Measurements from ENCODE around the gene HS2ST1. TPM values are rescaled to one million over a fixed set of nuclear protein-coding genes. Genes with fewer than 3 reads are reported as not detected.
"Not testable (repeated sequence)": the region's sequence is repeated elsewhere in the genome, so short reads cannot be mapped to it uniquely, and the experiment has no call there.

The HS2ST1 gene
- total RNA-seq, 1 donor from 2014 or later = 12.1 TPM

DNA sequence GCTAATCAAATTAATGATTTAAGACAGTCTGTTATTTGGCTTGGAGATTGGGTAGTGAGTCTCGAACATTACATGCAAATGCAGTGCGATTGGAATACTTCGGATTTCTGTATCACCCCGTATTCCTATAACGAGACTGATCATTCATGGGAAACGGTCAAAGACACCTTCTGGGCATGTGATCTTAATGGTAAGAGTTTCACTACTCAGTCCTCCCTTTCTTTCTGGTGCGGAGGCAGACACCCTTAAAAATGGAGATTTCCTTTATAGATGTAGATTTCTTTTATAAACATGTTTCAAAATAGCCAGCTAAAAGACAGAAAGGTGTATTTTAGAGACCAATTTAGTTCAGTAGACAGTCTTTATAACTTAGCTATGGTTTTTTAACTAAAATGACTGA, 74.4 kb downstream of the HS2ST1 start:
- Mint-ChIP-seq H3K27ac (no peak overlapping the region), H3K4me3 (no peak overlapping the region), H3K27me3 (ENCODE audit: insufficient read depth) (no peaks in the 10 kb centered on the region), H3K9me3 (no peaks in the 10 kb centered on the region), H3K4me1 (ENCODE audit: low read depth) (peaks cover 4% of the 10 kb centered on the region), H3K36me3 (ENCODE audit: low read depth) (no peaks in the 10 kb centered on the region)
- intact Hi-C loops (cut with micrococcal nuclease) = no loop called here
- DNase-seq (ENCODE audit: low spot score) = no peak

DNA sequence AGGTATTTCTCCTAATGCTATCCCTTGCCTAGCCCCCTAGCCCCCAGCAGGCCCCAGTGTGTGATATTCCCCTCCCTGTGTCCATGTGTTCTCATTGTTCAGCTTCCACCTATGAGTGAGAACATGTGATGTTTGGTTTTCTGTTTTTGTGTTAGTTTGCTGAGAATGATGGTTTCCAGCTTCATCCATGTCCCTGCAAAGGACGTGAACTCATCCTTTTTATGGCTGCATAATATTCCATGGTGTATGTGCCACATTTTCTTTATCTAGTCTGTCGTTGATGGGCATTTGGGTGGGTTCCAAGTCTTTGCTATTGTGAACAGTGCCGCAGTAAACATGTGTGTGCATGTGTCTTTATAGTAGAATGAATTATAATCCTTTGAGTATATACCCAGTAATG, 75.3 kb downstream of the HS2ST1 start:
- H3K27ac Mint-ChIP-seq; DNase-seq (ENCODE audit: low spot score); H3K4me3 Mint-ChIP-seq; H3K27me3 Mint-ChIP-seq (ENCODE audit: insufficient read depth); H3K9me3 Mint-ChIP-seq; H3K4me1 Mint-ChIP-seq (ENCODE audit: low read depth); intact Hi-C loops (cut with micrococcal nuclease); H3K36me3 Mint-ChIP-seq (ENCODE audit: low read depth): not testable (repeated sequence)

DNA sequence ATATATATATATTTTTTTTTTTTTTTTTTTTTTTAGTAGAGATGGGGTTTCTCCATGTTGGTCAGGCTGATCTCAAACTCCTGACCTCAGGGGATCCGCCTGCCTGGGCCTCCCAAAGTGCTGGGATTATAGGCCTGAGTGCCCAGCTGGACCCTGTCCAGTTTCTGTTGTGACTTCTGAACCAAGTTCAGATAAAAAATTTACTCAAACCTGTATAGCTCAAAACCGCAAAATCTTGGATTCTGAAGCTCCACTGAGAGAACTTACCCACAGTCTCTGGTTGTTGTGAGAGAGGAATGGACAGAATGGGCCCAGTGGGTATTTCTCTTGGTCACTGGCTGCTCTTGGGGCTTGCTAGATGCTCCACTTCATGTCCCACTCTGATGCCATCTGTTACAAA, 76.4 kb downstream of the HS2ST1 start:
- no peak for DNase-seq (ENCODE audit: low spot score)
- no peaks in the 10 kb centered on the region for H3K36me3 Mint-ChIP-seq (ENCODE audit: low read depth)
- no peaks in the 10 kb centered on the region for H3K27me3 Mint-ChIP-seq (ENCODE audit: insufficient read depth)
- no peaks in the 10 kb centered on the region for H3K9me3 Mint-ChIP-seq
- H3K4me3 Mint-ChIP-seq = no peak overlapping the region
- no peak overlapping the region for H3K27ac Mint-ChIP-seq
- peaks cover 4% of the 10 kb centered on the region for H3K4me1 Mint-ChIP-seq (ENCODE audit: low read depth)
- intact Hi-C loops (cut with micrococcal nuclease) = no loop called here

DNA sequence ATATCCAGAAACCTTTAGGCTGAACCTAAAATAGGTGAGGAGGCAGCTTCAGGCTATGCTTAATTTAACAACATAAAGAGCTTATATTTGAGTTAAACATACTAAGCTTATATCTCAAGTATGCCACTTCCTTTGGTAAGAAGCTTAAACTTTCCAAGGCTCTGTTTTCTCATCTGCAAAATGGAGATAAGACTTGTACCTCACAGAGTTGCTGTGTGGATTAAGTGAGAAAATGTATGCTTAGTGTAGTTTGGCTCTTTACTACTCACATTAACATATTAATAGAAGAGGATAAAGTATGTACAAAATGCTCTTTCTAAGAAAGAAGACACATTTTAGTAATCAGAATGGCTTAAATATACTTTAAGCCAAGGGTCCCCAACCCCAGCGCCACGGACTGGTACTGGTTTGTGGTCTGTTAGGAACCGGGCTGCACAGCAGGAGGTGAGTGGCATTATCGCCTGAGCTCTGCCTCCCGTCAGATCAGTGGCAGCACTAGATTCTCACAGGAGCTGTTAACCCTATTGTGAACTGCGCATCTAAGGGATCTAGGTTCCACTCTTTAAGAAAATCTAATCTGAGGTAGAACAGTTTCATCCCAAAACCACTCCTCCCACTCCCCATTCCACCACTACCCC, 77.2 kb downstream of the HS2ST1 start:
- intact Hi-C loops (cut with micrococcal nuclease) = no loop called here

DNA sequence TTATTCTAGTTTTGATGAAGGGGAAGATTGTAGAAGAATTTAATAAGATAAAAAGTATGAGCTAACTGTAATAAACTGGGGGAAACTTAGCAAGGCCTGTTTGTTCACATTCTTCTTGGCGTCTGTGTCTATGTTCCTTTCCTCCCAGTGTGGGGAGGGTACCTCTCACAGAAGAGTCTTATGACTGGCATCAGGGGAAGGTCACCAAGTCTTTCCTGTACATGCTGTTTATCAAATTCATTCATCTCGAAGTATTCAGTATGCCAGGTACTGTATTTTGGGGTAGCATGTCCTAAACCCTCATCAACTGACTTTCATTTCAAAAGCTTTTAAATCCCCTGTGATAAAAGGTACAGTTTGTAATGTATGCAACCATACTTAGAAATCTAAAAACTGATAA, 78.4 kb downstream of the HS2ST1 start:
- intact Hi-C loops (cut with micrococcal nuclease) = no loop called here
- H3K4me3 Mint-ChIP-seq = no peak overlapping the region
- no peaks in the 10 kb centered on the region for H3K27me3 Mint-ChIP-seq (ENCODE audit: insufficient read depth)
- no peaks in the 10 kb centered on the region for H3K4me1 Mint-ChIP-seq (ENCODE audit: low read depth)
- no peak for DNase-seq (ENCODE audit: low spot score)
- H3K9me3 Mint-ChIP-seq = no peaks in the 10 kb centered on the region
- H3K27ac Mint-ChIP-seq = no peak overlapping the region
- no peaks in the 10 kb centered on the region for H3K36me3 Mint-ChIP-seq (ENCODE audit: low read depth)

More for the DNA sequence above, 77.2 kb downstream of the HS2ST1 start:
- Mint-ChIP-seq H3K4me1 (ENCODE audit: low read depth) (peaks cover 4% of the 10 kb centered on the region), H3K27ac (no peak overlapping the region), H3K9me3 (no peaks in the 10 kb centered on the region), H3K36me3 (ENCODE audit: low read depth) (no peaks in the 10 kb centered on the region), H3K4me3 (no peak overlapping the region), H3K27me3 (ENCODE audit: insufficient read depth) (no peaks in the 10 kb centered on the region)
- no peak for DNase-seq (ENCODE audit: low spot score)

DNA sequence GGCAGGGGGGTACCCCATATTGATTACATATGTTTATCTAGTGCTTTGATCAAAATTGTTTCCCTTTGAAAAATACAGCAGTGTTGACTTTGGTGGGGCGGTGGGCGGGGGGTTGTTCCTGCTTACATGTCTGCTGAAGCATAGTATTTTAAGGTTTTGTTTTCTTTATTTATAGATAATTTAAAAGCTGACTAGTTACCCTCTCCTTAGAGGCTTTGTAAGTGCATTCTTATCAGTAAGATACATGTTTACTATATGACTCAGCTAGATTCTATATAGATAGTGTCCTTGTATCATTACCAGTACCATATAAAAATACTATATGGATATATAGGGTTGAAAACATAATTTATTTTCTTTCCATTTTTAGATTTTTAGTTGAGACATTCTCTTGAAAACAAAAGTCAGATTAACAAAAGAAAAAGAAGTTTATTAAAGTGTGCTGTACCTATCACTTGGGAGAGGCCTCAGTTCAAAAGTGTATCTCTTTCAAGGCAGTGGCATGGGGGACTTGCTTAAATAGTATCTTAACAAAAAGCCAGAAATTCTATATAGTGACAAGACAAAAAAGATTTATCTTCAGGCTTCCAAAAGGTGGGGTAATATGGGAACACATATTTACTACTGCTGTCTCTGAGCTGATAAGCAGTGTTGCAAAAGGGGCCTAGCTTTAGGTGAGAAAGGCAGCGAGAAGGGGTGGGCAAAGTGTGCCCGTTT, 79.0 kb downstream of the HS2ST1 start:
- no peak overlapping the region for H3K4me3 Mint-ChIP-seq
- no peaks in the 10 kb centered on the region for H3K9me3 Mint-ChIP-seq
- H3K4me1 Mint-ChIP-seq (ENCODE audit: low read depth) = no peaks in the 10 kb centered on the region

DNA sequence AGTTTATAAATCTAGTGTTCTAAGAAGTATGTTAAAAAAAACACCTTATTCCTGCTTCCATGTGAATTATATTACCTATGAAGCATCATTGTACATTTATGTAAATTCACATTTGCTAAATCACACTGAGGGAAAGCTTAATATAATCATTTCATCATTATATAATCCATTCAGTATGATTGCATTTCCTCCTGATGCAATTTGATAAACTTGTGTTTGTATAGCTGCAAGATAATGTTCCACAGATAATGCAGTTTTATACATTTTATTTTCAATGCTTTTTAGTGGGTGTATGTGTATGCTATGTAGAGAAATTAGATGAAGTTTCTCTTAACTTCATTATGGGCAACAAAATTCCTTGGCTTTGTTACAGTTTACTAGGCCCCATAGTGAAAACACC, 79.6 kb downstream of the HS2ST1 start:
- no peak overlapping the region for H3K27ac Mint-ChIP-seq
- H3K27me3 Mint-ChIP-seq (ENCODE audit: insufficient read depth) = no peaks in the 10 kb centered on the region
- no peaks in the 10 kb centered on the region for H3K9me3 Mint-ChIP-seq
- H3K4me1 Mint-ChIP-seq (ENCODE audit: low read depth) = no peaks in the 10 kb centered on the region
- no peak overlapping the region for H3K4me3 Mint-ChIP-seq
- no peak for DNase-seq (ENCODE audit: low spot score)
- no peaks in the 10 kb centered on the region for H3K36me3 Mint-ChIP-seq (ENCODE audit: low read depth)
- intact Hi-C loops (cut with micrococcal nuclease) = no loop called here

More for the DNA sequence above, 79.0 kb downstream of the HS2ST1 start:
- Mint-ChIP-seq H3K36me3 (ENCODE audit: low read depth) (no peaks in the 10 kb centered on the region), H3K27ac (no peak overlapping the region), H3K27me3 (ENCODE audit: insufficient read depth) (no peaks in the 10 kb centered on the region)
- DNase-seq (ENCODE audit: low spot score) = no peak
- intact Hi-C loops (cut with micrococcal nuclease) = no loop called here

DNA sequence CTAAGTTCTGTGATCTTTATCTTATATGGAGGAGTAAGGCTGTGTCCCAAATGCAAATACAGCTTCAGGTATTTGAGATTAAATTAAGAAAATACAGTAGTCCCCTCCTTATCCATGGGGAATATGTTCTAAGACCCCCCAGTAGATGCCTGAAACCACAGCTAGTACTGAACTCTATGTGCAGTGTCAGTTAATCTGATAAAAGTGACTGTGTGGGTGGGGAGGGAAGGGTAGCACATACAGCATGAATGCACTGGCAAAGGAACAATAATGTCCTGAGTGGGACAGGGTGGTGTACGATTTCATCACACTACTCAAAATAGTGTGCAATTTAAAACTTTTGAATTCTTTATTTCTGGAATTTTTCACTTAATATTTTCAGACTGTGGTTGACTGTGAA, 83.1 kb downstream of the HS2ST1 start:
- H3K9me3 Mint-ChIP-seq = no peaks in the 10 kb centered on the region
- no peak overlapping the region for H3K4me3 Mint-ChIP-seq
- intact Hi-C loops (cut with micrococcal nuclease) = no loop called here
- no peak overlapping the region for H3K27ac Mint-ChIP-seq
- no peak for DNase-seq (ENCODE audit: low spot score)
- no peaks in the 10 kb centered on the region for H3K36me3 Mint-ChIP-seq (ENCODE audit: low read depth)
- H3K4me1 Mint-ChIP-seq (ENCODE audit: low read depth) = no peaks in the 10 kb centered on the region
- H3K27me3 Mint-ChIP-seq (ENCODE audit: insufficient read depth) = no peaks in the 10 kb centered on the region

DNA sequence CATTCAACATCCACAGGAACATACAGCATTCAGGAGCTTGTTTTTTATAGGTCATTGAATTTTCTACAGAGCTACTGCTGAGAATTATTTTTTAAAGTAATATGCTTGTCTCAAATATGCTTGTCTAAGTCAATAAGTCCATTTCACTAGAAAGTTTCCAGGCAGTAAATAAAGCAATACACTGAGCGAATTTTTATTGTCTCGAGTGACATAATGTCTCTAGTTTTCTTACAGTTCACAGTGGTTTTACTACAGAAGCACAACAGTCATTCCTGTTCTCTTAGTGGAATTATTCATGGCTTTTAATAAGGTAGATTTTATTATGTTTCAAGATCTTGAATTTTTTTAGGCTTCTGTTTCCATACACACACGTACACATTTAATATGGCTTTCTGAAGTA, 83.8 kb downstream of the HS2ST1 start:
- Mint-ChIP-seq H3K27ac (no peak overlapping the region), H3K36me3 (ENCODE audit: low read depth) (no peaks in the 10 kb centered on the region), H3K27me3 (ENCODE audit: insufficient read depth) (no peaks in the 10 kb centered on the region), H3K4me3 (no peak overlapping the region), H3K9me3 (no peaks in the 10 kb centered on the region), H3K4me1 (ENCODE audit: low read depth) (no peaks in the 10 kb centered on the region)
- intact Hi-C loops (cut with micrococcal nuclease) = no loop called here
- DNase-seq (ENCODE audit: low spot score) = no peak

DNA sequence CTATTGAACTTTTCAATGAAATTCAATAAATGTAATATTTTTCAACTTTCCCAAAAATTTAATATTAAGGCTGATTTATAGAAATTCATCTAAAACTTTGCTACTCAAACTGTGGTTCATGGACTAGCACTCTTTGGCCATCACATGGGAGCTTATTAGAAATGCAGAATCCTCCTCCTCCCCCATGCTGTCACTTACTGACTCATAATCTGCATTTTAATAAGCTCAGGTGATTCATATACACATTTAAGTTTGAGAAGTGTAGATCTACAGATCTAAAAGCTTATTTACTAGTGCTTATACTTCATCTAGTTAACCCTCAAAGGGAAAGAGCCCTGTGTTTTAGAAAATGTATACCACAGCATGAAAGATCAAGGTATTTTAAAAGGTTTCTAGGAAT, 84.3 kb downstream of the HS2ST1 start:
- H3K9me3 Mint-ChIP-seq = no peaks in the 10 kb centered on the region
- DNase-seq (ENCODE audit: low spot score) = no peak
- intact Hi-C loops (cut with micrococcal nuclease) = no loop called here
- no peak overlapping the region for H3K27ac Mint-ChIP-seq
- H3K4me3 Mint-ChIP-seq = no peak overlapping the region
- H3K4me1 Mint-ChIP-seq (ENCODE audit: low read depth) = no peaks in the 10 kb centered on the region
- H3K27me3 Mint-ChIP-seq (ENCODE audit: insufficient read depth) = no peaks in the 10 kb centered on the region
- H3K36me3 Mint-ChIP-seq (ENCODE audit: low read depth) = no peaks in the 10 kb centered on the region

DNA sequence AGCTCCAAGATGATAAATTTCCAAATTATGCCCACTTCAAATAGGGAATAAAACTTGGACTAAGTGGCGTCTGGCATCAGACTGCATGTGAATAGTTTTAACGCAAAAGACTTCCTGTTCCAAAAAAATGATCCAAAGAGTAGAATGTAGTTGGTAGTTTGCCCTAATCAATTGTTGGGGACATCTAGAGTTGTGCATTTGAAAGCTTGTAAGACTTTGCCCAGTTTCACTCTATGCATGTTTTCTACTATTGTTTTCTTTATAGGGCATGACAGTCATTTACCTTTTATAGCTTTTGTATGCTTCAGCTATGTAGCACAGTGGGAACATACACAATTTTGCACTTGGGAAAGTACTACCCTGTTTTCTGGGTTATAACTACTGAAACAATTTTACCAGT, 86.0 kb downstream of the HS2ST1 start:
- intact Hi-C loops (cut with micrococcal nuclease) = no loop called here
- H3K36me3 Mint-ChIP-seq (ENCODE audit: low read depth) = no peaks in the 10 kb centered on the region
- H3K4me3 Mint-ChIP-seq = no peak overlapping the region
- no peaks in the 10 kb centered on the region for H3K27me3 Mint-ChIP-seq (ENCODE audit: insufficient read depth)
- H3K9me3 Mint-ChIP-seq = no peaks in the 10 kb centered on the region
- no peak for DNase-seq (ENCODE audit: low spot score)
- no peaks in the 10 kb centered on the region for H3K4me1 Mint-ChIP-seq (ENCODE audit: low read depth)
- no peak overlapping the region for H3K27ac Mint-ChIP-seq

DNA sequence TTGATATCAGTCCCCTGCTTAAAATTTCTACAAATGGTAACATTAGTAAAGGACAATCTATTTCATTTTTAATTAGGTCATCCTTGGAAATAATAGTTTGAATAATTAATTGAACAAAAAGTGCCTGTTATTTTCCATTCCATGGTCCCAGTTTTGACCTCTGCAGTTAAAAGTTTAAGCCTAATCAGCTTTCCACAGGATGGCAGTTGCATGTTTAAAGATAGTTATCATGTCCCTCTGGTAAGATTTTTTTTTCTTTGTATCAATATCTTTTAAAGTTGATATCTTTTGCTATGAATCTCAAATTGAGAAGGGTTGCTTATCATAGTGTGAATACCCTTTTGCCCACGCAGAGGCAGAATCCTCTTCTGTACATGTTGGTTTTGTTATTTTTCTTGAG, 90.4 kb downstream of the HS2ST1 start:
- Mint-ChIP-seq H3K4me3 (no peak overlapping the region), H3K4me1 (ENCODE audit: low read depth) (no peaks in the 10 kb centered on the region), H3K27me3 (ENCODE audit: insufficient read depth) (no peaks in the 10 kb centered on the region), H3K27ac (no peak overlapping the region), H3K9me3 (no peaks in the 10 kb centered on the region), H3K36me3 (ENCODE audit: low read depth) (no peaks in the 10 kb centered on the region)
- no peak for DNase-seq (ENCODE audit: low spot score)
- intact Hi-C loops (cut with micrococcal nuclease) = no loop called here

DNA sequence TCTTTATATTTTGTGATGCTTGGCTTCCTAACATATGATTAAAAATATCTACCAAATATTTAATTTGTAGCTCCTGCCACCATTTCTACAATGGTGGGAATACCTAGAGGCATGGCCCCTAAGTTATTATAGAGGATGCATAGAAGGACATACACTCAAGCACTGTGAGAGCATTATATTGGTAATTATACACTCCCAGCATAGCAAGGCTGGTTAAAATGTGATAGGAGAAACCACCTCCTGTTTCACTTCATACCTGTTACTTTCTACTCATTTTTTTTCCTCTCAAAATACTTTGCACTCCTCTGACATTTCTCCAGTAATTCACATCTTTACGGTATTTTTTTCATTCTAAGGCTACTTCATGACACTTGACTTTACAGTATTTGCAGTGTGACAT, 92.9 kb downstream of the HS2ST1 start:
- Mint-ChIP-seq H3K27ac (no peak overlapping the region), H3K4me3 (no peak overlapping the region)

DNA sequence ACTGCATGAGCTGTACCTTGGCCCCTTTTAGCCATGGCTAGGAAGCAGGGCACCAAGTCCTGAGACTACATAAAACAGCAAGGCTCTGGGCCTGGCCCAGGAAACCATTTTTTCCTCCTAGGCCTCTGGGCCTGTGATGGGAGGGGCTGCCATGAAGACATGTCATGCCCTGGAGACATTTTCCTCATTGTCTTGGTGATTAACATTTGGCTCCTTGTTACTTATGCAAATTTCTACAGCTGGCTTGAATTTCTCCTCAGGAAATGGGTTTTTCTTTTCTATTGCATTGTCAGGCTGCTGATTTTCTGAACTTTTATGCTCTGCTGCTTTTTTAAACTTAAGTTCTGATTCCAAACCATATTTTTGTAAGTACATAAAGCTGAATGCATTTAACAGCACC, 99.0 kb downstream of the HS2ST1 start:
- intact Hi-C loops (cut with micrococcal nuclease); H3K27me3 Mint-ChIP-seq (ENCODE audit: insufficient read depth); H3K27ac Mint-ChIP-seq; H3K36me3 Mint-ChIP-seq (ENCODE audit: low read depth); H3K4me1 Mint-ChIP-seq (ENCODE audit: low read depth); H3K4me3 Mint-ChIP-seq; DNase-seq (ENCODE audit: low spot score): not testable (repeated sequence)
- peaks cover 29% of the 10 kb centered on the region for H3K9me3 Mint-ChIP-seq

More for the DNA sequence above, 92.9 kb downstream of the HS2ST1 start:
- DNase-seq (ENCODE audit: low spot score) = no peak
- intact Hi-C loops (cut with micrococcal nuclease) = no loop called here
- Mint-ChIP-seq H3K27me3 (ENCODE audit: insufficient read depth) (no peaks in the 10 kb centered on the region), H3K36me3 (ENCODE audit: low read depth) (peaks cover 6% of the 10 kb centered on the region), H3K4me1 (ENCODE audit: low read depth) (no peaks in the 10 kb centered on the region), H3K9me3 (peaks cover 11% of the 10 kb centered on the region)
